CD4-positive, alpha-beta T cell treated with Interleukin-4 for 1 hour (primary cell): Measurements from ENCODE around the gene ITGA11.
"Not testable (repeated sequence)": the region's sequence is repeated elsewhere in the genome, so short reads cannot be mapped to it uniquely, and the experiment has no call there.

ENCODE experiments used
- DNase-seq, 2 donors: peaks; one replicate each; pipeline ENCODE4 v3.0.0-alpha.2; 2020 to 2022

ITGA11 gene

DNA sequence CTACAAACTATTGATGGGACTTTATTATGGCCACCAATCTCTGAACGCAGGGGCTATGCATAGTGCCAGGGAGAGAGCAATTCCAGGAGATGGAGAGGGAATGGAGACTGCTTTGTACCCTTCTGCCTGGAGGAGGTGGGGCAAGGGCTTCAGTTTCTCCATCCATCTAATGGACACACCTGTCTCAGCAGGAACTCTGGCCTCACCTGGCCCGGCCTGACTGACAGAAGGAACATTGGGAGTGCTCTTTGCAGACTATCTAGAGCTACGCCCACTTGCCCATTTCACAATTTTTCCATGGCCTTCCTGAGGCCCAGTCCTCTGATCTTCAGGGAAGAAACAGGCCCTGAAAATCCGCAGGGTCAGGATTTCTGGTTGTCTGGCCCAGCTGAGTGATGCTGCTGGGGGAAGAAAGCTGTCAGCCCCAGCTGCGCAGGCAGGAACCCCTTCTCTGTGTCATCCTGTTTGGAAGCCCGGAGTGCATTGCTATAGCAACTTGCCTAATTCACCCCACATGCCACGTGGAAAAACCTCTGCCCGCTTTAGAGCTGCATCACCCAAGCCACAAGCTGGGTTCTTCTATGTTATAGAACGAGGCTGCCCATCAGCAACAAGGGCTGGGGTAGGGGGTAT, 6.4 kb downstream of the ITGA11 start:
- no peak for DNase-seq

DNA sequence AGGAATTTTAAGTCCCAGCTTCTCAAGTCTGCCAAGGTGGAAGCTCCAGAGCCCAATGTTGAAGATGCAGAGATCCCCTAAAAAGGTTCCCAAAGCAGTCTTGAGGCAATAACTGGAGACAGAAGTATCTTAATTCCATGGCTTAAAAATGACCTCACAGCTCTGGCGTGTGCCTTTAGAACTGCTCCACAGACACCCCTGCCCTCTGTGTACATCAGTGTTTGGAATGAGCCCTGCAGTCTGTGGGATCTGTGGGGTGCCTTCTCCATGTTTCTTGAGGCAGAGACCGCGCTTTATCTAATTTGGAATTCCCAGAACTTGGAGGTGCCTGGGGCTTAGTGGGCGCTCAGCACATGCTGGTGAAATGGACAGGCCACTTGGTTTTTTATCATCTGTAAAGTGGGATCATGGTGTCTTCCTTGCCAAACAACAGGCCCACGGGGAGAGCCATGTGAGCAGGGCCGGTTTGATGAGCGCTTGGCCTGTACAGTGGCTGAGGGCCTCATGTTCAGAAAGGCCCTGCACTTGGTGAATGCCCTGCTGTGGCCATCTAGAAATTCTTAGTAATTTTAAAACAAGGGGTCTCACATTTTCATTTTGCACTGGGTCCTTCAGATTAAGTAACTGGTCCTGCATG, 7.1 kb downstream of the ITGA11 start:
- DNase-seq: no peak

DNA sequence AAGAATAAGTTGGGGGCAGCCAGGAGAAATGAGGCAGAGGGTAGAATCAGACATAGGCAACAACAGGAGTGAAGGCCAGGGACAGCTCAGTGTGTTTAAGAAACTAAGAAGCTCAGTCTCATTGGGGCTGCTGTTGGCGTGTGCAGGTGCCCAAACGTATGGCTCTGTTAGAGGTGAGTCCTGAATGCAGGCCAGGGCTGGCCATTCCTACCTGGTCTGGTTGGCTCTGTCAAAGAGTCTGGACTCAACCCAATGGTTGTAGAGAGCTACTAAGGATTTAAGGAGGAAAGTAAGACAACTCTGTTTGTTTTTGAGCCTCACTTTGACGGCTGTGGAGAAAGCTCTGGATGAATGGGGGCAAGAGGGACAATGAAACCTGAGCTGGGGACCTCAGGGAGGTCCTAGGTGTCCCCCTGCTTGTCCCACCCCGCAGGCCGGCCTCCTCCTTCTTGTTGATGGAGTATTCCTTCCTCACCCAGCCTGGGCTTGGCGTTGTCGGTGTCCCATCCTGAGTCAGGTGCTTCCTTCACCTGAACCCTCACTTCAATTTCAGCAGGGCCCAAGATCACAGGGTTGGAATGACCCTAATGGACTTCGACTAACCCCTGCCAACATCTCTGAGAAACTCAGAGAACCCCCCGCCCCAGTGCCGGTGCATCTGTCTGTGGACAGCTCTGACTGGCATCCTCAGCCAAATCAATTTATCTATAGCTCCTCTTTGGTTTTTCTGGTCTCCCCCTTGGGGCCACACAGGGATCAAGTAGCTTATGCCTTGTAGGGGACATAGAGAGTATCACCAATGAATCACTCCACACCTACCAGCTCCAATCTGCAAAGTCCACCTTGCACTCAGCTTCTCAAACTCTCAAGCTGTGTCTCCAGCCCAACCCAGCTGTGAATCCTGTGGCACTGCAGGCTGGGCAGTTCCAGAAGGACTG, 8.3 kb downstream of the ITGA11 start:
- no peak for DNase-seq

DNA sequence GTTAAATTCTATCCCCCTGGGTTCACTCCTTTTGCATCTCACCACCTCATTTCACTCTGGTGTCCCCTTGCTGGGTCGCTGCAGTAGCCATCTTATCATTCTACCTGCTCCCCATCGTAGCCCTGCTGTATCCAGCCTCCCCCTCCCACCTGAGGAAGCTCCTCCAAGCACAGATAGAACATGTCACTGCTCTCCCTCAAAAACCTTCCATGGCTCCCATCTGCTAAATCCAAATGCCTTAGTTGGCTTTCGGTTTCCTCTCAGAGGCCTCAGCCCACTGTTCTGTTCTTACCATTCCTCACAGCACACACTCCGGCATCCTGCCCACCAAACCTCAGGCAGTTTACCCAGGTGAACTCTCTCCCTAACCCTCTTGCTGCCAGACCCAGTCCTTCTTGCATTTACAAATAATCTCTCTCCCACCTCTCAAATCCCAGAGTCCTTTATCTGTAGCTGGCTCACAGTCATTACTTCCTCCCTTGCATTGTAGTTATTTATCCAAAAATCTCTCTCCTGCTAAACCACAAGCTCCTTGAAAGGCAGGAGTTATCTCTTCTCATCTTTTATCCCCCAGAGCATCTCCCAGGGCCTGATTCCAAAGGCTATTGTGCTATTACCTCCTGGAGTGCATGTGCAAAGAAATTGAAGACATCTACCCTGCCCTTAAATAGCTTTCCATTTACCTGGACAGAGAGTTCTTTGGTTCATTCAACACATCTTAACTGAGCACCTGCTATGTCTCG, 9.4 kb downstream of the ITGA11 start:
- DNase-seq: not testable (repeated sequence)

DNA sequence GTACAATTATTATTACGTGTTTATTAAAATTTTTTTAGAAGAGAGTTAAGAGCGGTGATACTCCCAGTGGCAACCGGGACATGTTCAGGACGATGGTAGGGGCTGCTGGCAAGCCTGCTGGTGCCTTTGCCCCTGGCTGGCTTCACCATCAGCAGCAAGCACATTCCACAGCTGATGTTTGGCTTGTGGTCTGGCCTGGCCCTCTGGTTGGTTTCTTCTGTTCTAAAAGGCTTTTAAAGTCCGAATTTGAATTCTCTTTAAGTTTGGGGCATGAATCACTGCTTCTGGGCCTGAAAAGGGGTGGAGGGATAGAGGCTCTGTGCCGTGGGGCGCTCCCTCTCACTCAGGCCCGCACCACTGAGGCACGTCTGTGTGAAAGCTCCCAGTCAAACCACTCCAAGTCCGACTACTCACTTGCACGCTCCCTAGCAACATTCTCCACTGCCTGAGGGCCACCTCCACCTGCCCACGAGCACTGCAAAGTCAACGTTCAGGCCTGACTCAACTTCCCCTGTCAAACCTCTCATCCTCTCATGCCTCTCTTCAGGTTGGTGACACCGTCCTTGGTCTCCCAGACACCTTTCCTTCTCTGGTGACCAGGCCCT, 10.1 kb downstream of the ITGA11 start:
- DNase-seq: no peak

DNA sequence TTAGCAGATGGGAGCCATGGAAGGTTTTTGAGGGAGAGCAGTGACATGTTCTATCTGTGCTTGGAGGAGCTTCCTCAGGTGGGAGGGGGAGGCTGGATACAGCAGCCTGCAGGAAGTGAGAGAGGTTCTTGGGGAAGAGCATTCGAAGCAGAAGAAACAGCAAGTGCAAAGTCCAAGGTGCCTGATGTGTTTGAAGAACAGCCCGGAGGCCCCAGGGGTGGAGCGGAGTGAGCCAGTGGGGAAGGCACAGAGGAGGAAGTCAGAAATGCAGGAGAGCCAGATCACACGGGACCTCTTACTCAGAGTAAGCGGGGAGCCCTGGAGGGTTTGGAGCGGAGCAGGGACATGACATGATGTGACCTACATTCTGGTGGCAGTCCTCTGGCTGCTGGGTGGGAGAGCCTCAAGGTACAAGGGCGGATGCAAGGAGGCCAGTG, 10.8 kb downstream of the ITGA11 start:
- no peak for DNase-seq

DNA sequence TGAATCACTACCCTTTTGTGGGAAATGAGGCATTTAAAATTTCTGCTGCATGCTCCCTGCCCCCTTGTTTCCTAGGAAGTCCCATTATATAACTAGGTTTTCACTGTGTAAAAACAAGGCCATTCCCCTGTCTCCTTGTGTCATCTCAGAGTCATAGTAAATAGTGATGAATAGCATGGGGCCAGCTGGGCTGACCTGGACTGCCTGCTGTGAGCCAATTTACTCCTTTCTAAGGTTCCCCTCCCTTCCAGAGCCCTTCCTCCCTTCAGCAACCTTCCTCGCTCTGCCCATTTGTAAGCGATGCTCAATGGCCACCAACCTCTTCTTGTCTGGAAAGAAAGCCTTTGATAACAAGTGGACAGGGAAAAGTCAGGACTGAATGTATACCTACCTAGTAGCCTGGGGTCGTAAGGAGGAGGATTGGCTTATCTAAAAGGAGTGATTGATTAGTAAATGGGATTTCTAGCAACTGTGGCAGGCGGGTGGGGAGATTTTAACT, 11.7 kb downstream of the ITGA11 start:
- no peak for DNase-seq

DNA sequence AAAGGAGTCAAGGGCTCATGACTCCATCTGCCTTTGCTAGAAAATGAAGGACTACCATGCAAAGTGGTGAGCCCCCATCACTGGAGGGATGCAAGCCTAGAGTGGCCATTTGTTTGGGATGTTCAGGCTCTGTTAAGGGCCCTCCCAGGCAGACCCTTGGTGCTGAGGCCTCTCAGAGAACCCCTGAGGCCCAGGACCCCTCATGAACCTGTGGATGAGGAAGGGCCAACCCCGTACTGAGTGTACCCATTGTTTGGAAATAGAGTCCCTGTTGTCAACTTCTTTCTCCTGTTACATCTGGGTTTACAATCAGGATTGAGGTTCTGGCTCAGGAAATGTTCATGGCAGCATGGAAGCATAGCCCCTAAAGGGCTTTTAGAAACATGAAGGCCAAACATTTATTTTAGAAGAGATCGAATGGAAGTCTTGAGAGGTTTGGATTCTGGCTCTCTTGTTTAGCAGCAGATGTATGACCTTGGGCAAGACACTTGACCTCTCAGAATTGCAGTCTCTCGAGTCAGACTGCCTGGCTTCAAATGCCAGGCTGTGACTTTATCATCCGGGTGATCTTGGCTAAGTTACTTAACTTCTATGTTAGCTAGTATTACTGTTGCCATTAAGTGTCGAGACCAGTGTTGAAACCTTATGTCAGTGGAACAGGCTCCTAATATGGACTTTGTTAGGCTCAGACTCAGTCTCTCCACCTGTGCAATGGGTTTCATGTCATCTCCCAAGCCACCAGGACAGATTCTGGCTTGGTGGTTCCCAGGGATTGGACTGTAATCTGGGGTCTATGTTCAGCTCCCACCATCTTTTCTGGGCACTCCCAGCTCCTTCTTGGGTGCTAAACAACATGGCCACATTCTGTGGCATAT, 12.4 kb downstream of the ITGA11 start:
- DNase-seq: no peak

DNA sequence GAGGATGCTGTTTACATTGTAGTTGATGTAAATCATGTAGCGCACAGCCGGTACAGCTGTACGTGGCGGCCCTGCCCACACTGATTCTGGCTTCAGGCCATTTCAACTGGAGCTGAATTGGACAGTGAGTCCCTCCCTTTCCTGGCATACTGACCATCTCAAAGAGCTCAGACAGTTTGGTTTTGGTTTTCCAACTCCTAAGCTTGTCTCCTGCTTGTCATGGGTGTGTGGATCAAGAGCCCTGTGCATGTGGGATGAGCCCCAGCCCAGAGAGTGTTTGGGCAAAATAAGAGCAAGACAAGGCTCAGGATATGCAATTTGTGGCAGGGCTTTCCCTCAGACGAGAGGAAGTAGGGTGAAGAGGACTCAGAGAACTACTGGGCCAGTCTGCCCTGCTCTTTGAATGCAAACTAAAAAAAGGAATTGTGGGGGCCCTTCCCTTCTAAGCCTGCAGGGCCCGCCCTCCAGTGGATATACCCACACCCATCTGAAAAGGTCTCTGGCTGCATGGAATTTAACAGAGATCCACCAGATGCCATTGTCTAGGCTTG, 13.3 kb downstream of the ITGA11 start:
- no peak for DNase-seq

DNA sequence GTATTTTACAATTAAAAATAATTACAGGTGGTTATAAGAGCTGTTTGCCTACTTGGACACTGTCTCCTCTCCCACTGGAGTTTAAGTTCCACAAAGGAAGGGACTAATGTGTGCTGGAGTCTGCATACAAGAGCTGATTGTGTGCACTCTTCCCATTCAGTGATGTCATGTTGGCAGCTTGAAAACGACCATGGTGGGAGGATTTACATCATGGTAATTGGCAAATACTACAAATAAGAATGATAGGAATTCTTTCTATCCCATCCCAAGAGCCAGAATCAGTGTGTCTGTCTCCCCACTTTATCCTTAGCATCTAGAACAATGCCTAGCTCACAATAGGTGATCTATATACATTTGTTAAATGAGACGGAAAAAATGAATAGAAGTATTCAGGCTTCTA, 14.1 kb downstream of the ITGA11 start:
- no peak for DNase-seq

DNA sequence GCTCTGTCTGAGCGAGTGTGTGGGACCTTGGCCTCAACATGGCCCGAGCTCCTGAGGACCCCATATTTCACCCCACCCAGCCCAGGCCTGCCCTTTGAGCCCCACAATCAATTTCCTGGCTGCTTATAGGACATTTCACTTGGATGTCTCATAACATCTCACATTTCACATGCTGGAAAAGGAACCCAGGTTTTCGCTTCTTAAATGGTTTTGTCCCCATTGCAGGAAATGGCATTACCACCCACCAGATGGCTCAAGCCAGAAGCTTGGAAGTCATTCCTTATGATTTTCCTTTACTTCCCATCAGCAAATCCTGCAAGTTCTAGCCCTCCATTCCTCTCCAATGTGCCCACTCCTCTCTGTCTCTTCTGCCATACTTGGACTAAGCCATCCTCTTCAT, 14.9 kb downstream of the ITGA11 start:
- no peak for DNase-seq

DNA sequence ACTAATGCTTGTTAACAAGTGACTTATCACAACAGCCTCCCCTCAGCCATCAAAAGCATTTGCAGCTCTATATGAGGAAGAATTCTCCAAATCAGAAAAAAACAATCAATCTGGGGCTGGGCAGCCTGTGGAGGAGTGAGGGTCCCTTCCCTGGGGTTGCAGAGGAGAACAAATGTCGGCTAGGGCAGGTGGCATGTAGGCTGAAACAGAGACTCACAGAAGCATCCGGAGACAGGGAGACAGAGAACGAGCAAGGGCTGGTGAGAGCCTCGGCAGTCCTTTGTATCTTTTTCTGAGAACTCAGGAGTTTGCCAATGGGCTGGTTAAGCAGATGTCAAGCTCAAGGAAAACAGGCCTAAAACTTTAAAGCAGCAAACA, 15.8 kb downstream of the ITGA11 start:
- no peak for DNase-seq

DNA sequence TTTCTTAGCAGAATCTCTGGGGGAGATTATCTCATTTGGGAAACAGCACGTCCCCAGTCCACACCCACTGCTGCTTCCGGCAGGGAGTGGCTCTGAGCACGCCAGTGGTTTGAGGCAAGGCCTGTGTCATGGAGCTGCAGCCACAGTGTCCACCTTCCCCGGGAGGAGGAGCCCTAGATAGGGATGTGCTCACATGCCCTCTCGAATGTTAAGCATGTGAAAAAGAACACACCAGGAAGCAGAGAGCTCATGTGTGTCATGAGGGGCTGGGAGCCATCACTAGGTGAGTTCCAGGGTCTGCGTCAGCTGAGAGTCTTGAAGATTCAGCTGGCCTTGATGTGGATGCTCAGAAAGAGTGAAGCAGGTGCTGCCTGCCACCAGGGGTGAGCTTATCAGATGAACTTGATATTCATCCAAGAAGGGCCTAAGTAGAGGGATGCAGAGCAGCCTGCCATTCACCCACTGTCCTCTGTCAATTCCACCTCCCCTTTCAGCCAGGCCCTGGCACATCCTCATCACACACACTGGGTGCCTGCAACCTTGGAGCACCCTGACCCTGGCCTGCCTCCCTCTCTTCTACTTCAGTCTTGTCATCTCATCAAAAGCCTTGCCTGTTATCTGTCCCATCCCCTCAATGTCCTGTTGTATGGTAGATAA, 16.3 kb downstream of the ITGA11 start:
- no peak for DNase-seq

DNA sequence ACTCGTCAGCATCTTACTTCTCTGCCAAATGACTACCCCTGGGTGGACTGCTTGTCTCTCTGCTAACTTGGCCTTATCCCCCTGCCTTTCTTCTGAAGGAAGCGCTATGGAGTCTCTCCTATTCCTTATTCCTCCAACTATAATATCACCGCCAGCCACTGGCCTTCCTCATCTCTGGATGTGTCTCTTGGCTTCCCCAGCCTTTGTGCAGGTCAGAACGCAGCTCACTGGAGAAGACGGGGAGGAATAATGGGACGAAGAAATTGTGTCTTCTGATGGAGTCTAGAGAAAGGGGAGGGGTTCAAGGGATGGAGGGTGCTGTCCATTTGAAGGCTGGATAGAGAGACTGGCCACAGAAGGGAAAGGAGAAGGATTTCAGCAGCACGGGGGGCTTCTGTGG, 16.9 kb downstream of the ITGA11 start:
- no peak for DNase-seq

DNA sequence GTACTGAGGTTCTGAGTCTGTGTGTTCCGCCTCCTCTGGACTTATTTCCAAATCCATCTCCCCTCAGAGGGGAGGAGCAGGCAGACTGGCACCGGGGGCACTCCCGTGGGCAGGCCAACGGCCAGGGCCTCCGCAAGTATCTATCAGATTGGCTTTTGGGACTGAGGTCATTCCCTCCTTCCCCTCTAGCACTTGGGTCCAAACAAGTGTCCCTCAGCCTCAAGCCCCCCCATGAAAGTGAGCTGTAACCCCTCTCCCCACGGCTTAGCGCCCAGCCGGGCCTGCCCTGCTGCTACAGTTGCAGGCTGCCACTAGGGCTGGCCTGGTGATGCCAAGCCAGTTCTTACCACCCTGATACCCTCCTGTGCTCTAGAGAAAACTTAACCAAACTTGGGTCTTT, 17.4 kb downstream of the ITGA11 start:
- no peak for DNase-seq

DNA sequence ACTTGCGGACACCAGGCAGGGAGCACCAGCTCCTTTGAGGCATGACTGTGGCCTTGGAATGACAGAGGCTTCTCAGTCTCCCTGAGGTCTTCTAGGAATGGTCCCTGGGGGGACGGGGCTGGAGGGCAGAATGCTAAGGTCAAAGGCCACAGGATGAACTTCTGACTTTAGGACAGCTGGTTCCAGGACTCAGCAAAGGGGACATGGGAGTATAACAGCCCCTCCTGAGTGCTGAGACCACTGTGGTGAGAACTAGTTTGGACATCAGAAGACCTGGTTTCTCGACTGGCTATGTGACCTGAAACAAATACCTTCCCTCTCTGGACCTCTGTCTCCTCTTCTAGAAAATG, 17.8 kb downstream of the ITGA11 start:
- DNase-seq: no peak

DNA sequence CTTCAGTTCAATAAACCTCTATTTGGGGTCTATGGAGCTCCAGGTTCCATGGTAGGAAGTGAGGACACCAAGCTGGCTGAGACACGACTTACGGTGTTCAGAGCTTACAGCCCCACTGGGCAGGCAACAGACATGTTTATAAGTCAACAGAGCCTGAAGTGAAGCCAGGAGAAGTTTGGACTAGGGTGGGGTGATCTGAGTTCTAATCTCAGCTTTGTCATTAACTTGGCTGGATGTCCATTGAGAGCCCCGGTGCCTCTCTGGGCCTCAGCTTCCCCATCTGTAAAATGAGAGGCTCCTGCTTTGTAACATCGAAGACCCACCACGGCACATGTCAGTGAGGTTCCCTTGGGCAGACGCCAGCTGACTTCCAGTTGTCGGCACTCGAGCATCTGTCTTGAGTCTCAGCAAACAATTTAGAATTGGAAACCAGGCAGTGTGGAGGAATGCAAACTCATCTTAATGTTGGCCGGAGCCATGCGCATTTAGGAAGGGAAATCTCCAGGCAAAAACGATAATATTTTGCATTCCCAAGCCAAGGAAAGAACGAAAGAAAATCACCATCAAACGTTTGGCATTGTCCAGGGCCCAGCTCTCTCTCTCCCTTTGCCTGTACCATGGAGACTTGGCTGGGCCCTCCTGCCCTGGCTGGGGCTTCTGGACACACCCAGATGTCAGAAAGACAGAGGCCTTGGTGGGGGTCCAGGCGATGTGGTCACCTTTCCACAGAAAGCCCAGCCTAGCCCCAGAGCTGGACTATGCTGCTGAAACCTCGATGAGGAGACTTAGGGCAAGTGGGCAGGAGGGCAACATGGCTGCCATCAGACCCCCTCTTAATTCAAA, 18.4 kb downstream of the ITGA11 start:
- no peak for DNase-seq

DNA sequence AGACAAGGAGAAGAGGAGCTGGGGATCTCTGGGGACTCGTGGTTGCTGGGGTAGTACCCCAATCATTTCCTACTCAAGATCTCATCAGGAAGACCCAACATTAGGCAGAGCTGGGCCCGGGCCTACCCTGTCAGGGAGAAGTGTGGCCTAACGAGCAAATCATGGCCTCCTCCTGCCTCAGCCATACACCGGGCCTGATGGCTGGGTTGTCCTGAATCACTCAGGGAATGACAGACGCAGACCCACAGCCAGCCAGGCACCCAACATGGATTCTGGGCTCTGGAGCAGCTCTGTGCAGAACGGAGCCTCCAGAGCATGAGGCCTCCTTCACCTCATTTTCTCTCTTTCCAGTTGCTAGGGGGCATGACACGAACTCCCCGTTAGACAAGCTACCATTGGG, 19.7 kb downstream of the ITGA11 start:
- DNase-seq: no peak

DNA sequence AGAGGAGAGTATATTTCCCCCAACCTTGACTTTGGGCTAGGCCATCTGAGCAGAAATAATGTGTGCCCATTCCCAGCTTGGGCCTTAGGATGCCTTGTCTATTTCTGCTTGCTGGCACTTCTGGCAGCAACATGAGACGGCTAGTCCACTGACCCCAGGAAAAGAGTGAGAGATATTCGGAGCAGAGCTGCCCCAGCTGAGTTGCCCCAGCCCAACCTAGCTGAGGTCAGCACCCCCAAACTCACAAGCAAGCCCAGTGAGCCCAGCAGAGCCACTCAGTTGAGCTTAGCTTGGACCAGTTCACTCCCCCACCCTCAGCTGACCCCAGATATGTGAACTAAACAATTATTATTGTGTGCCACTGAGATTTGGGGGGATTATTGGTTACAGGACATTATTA, 20.2 kb downstream of the ITGA11 start:
- no peak for DNase-seq

DNA sequence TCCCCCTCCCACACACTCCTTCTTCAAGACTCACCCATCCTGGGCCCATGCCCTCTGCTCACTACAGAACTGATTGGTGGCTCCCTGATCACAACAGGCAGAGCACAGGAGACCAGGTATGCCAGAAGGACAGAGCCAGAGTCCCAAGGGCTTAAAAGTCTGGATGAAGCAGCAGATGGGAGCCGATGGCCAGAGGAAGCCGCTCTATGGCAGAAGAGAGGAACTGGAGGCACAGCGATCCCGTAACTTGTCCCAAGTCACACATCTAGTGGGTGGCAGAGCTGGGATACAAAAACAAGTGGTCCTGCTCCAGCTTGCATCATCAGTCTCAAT, 20.7 kb downstream of the ITGA11 start:
- no peak for DNase-seq
